ENCODE data around the gene LKAAEAR1. TPM values are rescaled to one million over a fixed set of nuclear protein-coding genes. Genes with fewer than 3 reads are reported as not detected.

Gene LKAAEAR1
- total and polyA plus RNA-seq, 2 of the 4 experiments (the other 2 are of a cell fraction), result 0.21 TPM; not detected in 1

DNA sequence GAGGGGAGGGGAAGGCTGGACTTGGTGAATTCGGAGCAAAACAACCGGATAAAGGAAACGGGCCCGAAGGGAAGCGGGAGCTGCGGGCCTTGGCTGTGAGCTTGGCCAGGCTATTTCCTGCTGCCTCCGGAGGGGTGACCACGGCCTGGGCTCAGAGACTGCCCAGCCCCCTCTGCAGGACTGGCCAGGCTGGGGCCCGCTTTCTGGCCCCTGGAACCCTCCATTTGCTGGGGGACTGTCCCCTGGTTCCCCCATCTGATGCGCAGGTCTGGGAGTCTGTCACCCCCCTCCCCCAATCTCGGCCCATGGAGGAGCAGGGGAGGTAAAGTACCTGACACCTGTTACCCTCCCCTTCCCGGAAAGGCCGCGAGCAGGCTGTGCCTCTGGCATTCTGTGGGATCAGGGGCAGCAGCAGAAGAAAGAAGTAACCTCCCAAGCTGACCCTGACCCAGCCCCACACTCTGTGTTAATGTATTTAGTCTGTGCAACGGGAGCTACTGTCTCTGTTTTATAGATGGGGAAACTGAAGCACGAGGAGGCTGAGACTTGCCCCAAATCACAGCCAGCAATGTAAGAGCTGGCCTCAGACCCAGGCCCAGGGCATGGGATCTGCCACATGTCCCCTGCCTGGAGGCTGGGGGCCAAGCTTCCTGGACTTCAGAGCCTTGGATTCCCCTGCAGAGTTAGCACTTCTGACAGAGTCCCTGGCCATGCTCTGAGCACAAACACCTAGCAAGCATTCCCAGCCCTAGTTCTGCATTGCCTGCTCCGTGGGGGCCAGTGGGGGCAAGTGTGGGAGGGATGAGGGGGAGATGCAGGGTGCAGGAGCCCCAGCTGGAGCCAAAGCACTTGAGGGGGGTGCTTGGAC, 44.7 kb downstream of the LKAAEAR1 start:
- no peak overlapping the region for H4K8ac ChIP-seq (ENCODE audit: low read depth in 2 of 2, low read length in 2 of 2)
- peak overlapping the region; percentile 91 for H2AFZ ChIP-seq (replicated peaks; ENCODE audit: low read length, poor library complexity)
- no peaks in the 10 kb centered on the region for H3K9me1 ChIP-seq (ENCODE audit: insufficient read depth, low read length)
- H3K4ac ChIP-seq (ENCODE audit: low read depth, low read length), result no peak overlapping the region
- in situ Hi-C loops (cut with MboI; ENCODE audit: low sequenced_read_pairs), result no loop called here
- no peaks in the 10 kb centered on the region for H3K9me3 ChIP-seq (ENCODE audit: control insufficient read depth, insufficient read depth, low read length)
- no peak overlapping the region for H3K18ac ChIP-seq (ENCODE audit: low read depth, low read length)
- H3K4me1 ChIP-seq (ENCODE audit: control insufficient read depth, insufficient read depth, low read length), result peaks cover 5% of the 10 kb centered on the region; the same call in 1 of the 2 replicates
- H2AK9ac ChIP-seq (replicated peaks; ENCODE audit: low read depth, low read length, poor library complexity), result no peak overlapping the region
- H3K36me3 ChIP-seq (ENCODE audit: control insufficient read depth, insufficient read depth, low read length), result no peaks in the 10 kb centered on the region
- H3K14ac ChIP-seq (replicated peaks; ENCODE audit: low read depth, low read length), result no peak overlapping the region
- H3K4me2 ChIP-seq (ENCODE audit: low read depth, low read length), result peak overlapping the region; percentile 27; the same call in 1 of the 2 replicates
- BruUV-seq (replicated peaks), result no TSS peak
- no peak; the same call in 1 of the 2 replicates for TF ChIP-seq MAZ (IDR thresholded peaks at IDR 0.05; ENCODE audit: borderline replicate concordance, low read depth, low read length)
- no peak for TF ChIP-seq MXI1 (IDR thresholded peaks at IDR 0.05; ENCODE audit: borderline replicate concordance, low read depth, low read length)
- TF ChIP-seq SMC3 (IDR thresholded peaks at IDR 0.05; ENCODE audit: low read depth, low read length), result no peak
- TF ChIP-seq, protein P1, sequence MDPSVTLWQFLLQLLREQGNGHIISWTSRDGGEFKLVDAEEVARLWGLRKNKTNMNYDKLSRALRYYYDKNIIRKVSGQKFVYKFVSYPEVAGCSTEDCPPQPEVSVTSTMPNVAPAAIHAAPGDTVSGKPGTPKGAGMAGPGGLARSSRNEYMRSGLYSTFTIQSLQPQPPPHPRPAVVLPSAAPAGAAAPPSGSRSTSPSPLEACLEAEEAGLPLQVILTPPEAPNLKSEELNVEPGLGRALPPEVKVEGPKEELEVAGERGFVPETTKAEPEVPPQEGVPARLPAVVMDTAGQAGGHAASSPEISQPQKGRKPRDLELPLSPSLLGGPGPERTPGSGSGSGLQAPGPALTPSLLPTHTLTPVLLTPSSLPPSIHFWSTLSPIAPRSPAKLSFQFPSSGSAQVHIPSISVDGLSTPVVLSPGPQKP (IDR thresholded peaks at IDR 0.05; ENCODE audit: borderline replicate concordance, low read depth, low read length), result no peak
- TF ChIP-seq FOS (IDR thresholded peaks at IDR 0.05; ENCODE audit: low read depth, low read length), result no peak
- no peak for TF ChIP-seq RCOR1 (IDR thresholded peaks at IDR 0.05; ENCODE audit: insufficient replicate concordance, low read length)
- intact Hi-C loops (cut with micrococcal nuclease), result loop anchor here (1.0 to 2.0 kb wide), 2 partner anchors 17 to 81 kb away; no protein-coding TSS in a partner anchor
- WGBS, 2 experiments (ENCODE audit: extremely low coverage in 2 of 2, insufficient read length in 1 of 2), result 0% methylated on average over 1 of the region's 17 CpGs; no CpG with 5 or more reads in 1 of the 2 experiments
- ChIA-PET POLR2A (ENCODE audit: unreplicated experiment) (interaction anchor here (0.6 kb wide), 1 partner anchor 169 kb away, joined by 9 read pairs; no protein-coding TSS in a partner anchor), CTCF (interaction anchor here (1.7 to 1.9 kb wide), 2 partner anchors 81 to 501 kb away, joined by 6 to 8 read pairs; partner anchors contain the start of gene PTK6)
- H3K79me1 ChIP-seq (ENCODE audit: low read depth in 1 of 2, low read length in 2 of 2), result no peaks in the 10 kb centered on the region
- H4K20me1 ChIP-seq (ENCODE audit: insufficient read depth, low read length), result peaks cover 5% of the 10 kb centered on the region; the same call in 1 of the 2 replicates
- no peak overlapping the region for H4K91ac ChIP-seq (ENCODE audit: insufficient read depth, low read depth, low read length)
- peak; percentile 19 for ATAC-seq (ENCODE audit: low read depth)
- no peak overlapping the region for H2AK5ac ChIP-seq (ENCODE audit: low read depth, low read length)
- dilution Hi-C loops (cut with HindIII; ENCODE audit: low sequenced_read_pairs, unreplicated experiment), result no loop called here
- H3K27me3 ChIP-seq (ENCODE audit: control insufficient read depth, insufficient read depth, low read length), result peaks cover 48% of the 10 kb centered on the region
- no peak for DNase-seq
- H3K9ac ChIP-seq (ENCODE audit: low read depth, low read length), result no peak overlapping the region
- H2BK5ac ChIP-seq (ENCODE audit: low read depth, low read length, poor library complexity, severe bottlenecking), result no peak overlapping the region
- H4K5ac ChIP-seq (ENCODE audit: low read depth, low read length), result no peak overlapping the region
- no peak overlapping the region for H2BK20ac ChIP-seq (ENCODE audit: low read depth, low read length)
- H3K56ac ChIP-seq (ENCODE audit: extremely low read depth, insufficient read depth, low read length), result no peak overlapping the region
- no peak overlapping the region for H3K27ac ChIP-seq (ENCODE audit: insufficient read depth, low read length)
- no peak overlapping the region for H2BK120ac ChIP-seq (ENCODE audit: low read depth, low read length)
- H2BK15ac ChIP-seq (ENCODE audit: low read depth, low read length), result no peak overlapping the region
- H3K23ac ChIP-seq (ENCODE audit: low read depth, low read length), result no peak overlapping the region
- peak overlapping the region; percentile 23; the same call in 1 of the 2 replicates for H3K4me3 ChIP-seq (ENCODE audit: insufficient read depth, low read depth, low read length)
